Astrocyte of the spinal cord (primary cell): ENCODE results near the gene FSTL1.
A peak's percentile ranks its signal among the peaks of the same experiment; 100 is the strongest.

ENCODE experiments used
- DNase-seq: peaks from one replicate; pipeline ENCODE4 v3.0.0; 2011; ENCODE audit warnings: low read depth, low spot score
- H3K4me3 ChIP-seq: 2 replicates; pipeline ENCODE4 v1.5.1; 2011; ENCODE audit warnings: low read depth, mild to moderate bottlenecking, low read length, moderate library complexity
- CTCF ChIP-seq: IDR thresholded peaks from 2 replicates; pipeline ENCODE4 v1.5.1; 2012; ENCODE audit warnings: low read depth, mild to moderate bottlenecking, low read length, inconsistent platforms
- in situ Hi-C: cut with HindIII; loops from 2 replicates; pipeline ENCODE4 v1.10.0; 2017; ENCODE audit warnings: low sequenced_read_pairs

Gene FSTL1

GRCh38 chr3:120473896-120474675, 23.3 kb upstream of the FSTL1 start:
- DNase-seq, result peak; percentile 29
- in situ Hi-C loops, result no loop called here
- H3K4me3 ChIP-seq, result no peak overlapping the region
- TF ChIP-seq CTCF, result no peak

DNA sequence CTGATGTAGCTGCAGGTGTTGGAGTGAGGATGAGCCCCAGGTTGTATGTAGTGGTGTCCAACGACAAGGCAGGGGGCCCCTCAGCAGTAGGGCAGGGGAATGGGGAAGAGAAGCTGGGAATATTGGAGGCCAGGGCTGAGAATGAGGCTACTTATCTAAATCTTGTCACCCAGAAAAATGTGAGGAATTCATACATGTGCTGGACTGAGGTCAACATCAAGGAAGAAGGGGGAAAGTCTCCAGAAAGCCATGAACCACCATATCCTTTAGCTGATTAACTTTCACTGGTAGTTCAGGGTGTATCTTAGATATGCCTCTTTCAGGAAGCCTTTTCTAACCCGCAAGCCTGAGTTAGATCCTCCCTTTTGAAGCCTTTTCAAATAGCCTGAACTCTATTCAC, 22.6 kb upstream of the FSTL1 start:
- TF ChIP-seq CTCF, result no peak
- no peak overlapping the region for H3K4me3 ChIP-seq
- no peak for DNase-seq
- in situ Hi-C loops, result no loop called here

DNA sequence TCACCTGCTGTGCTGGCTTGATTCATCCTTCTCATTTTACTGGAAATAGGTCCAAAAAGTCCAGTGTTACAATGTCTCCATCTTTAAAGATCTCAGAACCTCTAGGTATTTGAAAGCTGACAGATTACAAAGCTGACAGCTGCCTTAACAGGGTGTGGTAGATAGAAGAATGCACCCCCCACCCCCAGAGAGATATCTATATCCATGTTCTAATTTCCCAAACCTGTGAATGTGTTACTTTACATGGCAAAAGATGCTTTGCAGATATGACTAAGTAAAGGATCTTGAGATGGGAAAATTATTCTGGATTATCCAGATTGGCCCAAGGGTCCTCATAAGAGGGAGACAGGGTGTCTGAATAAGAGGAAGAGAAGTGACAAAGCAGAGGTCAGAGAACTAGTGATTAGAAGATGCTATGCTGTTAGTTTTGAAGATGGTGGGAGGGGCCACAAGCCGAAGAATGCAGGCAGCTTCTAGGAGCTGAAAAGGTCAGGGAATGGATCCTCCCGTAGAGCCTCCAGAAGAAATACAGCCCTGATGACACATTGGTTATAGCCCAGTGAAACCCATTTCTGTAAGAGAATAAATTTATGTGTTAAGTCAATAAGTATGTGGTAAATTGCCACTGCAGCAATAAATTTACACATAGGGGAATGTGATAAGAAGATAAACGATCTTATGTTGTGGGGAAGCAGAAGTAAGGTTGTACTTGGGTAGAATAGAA, 21.5 kb upstream of the FSTL1 start:
- H3K4me3 ChIP-seq, result no peak overlapping the region
- no peak for DNase-seq
- in situ Hi-C loops, result no loop called here
- no peak for TF ChIP-seq CTCF

- peak; percentile 70 for DNase-seq
- no peak overlapping the region for H3K4me3 ChIP-seq
- no peak for TF ChIP-seq CTCF
- in situ Hi-C loops, result no loop called here
These were observed 20.9 kb upstream of the FSTL1 start for GRCh38 chr3:120471643-120472042.

DNA sequence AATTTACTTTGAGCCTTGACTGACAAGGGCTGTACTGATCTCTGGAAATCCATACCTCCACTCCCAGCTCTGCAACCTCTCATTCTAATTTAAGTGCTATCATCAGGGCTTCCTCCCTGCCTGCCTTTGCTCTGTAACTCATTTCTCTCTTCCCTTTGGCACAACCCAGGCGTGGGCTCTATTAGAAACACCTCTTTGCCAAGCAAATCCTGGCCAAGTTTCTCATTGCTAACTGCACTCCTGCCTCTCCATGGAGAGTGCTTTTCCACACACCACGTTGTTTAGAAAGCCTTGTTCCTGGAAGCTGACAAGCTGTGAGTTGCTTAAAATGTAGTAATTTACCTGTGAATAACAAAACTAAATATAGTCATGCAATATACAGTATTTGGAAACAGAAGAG, 20.1 kb upstream of the FSTL1 start:
- TF ChIP-seq CTCF, result no peak
- DNase-seq, result peak; percentile 13
- in situ Hi-C loops, result no loop called here
- no peak overlapping the region for H3K4me3 ChIP-seq

DNA sequence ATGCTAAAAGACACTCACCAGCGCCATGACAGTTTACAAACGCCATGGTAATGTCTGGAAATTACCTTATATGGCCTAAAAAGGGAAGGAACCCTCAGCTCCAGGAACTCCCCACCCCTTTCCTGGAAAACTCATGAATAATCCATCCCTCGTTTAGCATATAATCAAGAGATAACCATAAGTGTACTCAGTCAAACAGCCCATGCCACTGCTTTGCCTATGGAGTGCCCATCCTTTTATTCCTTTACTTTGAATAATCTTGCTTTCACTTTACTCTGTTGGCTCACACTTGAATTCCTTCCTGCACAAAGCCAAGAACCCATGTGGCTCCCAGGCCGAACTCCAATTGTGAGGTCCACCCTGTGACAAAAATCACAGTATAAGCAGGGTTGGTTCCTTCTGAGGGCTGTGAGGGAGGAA, 19.1 kb upstream of the FSTL1 start:
- no peak overlapping the region for H3K4me3 ChIP-seq
- TF ChIP-seq CTCF, result no peak
- in situ Hi-C loops, result no loop called here
- peak; percentile 32 for DNase-seq
